ENCODE data around the gene TNS4.

DNA sequence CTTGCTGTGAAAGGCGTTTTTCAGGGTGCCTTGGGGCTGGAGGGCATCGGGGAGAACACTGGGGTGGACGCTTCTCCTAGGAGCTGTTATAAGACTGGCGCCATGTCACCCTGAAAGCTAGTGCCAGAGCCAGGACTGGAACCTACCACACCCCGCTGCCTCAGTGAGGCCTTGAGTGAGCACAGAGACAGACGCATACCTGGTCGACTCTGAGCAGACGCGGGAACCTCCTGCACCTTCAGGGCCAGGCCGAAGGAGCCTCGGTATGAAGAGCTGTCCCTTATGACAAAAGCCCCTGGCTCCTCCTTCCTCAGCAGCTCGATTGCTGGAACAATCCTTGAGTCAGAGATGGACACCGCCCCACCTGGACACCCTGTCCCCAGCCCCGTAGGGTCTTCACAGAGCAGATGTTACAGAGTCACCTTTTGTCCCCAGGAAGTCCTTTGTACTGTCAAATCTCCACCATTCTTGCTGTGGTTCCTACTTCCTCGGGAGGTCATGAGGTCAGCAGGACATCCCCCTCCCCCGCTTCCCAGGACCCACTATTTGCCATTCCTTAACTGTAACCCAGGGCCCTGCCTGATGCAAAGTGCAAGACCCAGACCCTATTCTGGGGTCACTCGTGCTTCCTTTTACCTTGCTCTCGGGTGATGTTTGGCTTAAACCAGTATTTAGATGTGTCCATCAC is 17.0 kb downstream of the TNS4 start:
- TF ChIP-seq, protein P1, sequence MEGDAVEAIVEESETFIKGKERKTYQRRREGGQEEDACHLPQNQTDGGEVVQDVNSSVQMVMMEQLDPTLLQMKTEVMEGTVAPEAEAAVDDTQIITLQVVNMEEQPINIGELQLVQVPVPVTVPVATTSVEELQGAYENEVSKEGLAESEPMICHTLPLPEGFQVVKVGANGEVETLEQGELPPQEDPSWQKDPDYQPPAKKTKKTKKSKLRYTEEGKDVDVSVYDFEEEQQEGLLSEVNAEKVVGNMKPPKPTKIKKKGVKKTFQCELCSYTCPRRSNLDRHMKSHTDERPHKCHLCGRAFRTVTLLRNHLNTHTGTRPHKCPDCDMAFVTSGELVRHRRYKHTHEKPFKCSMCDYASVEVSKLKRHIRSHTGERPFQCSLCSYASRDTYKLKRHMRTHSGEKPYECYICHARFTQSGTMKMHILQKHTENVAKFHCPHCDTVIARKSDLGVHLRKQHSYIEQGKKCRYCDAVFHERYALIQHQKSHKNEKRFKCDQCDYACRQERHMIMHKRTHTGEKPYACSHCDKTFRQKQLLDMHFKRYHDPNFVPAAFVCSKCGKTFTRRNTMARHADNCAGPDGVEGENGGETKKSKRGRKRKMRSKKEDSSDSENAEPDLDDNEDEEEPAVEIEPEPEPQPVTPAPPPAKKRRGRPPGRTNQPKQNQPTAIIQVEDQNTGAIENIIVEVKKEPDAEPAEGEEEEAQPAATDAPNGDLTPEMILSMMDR (conservative IDR thresholded peaks at IDR 0.05 in 1 of 2, IDR thresholded peaks at IDR 0.05 in 1 of 2; ENCODE audit: low read depth in 1 of 2, low read length in 2 of 2), result no peak
- no peak for TF ChIP-seq EZH2 (IDR thresholded peaks at IDR 0.05; ENCODE audit: low read length, missing control alignments)

Measured in fibroblast of lung (primary cell).